SH-SY5Y (cell line): ENCODE measurements around the gene CADPS2.

Experiments
- GATA2 ChIP-seq: IDR thresholded peaks from 2 replicates; pipeline ENCODE4 v1.6.1; 2011; ENCODE audit warnings: mild to moderate bottlenecking, low read depth, low read length
- GATA3 ChIP-seq: IDR thresholded peaks from 2 replicates; pipeline ENCODE4 v1.6.1; 2011; ENCODE audit warnings: low read depth, mild to moderate bottlenecking, low read length, moderate library complexity

GRCh38 chr7:122726881-122727280, 159.4 kb downstream of the CADPS2 start:
- no peak for TF ChIP-seq GATA3
- no peak for TF ChIP-seq GATA2
